Middle frontal gyrus (tissue), 1 donor: ENCODE data around the gene GAREM1.

Source experiments
- DNase-seq: peaks from one replicate; pipeline ENCODE4 v3.0.0-alpha.2; 2015; ENCODE audit warnings: low spot score; ENCODE audit errors: extremely low spot score

Gene GAREM1

DNA sequence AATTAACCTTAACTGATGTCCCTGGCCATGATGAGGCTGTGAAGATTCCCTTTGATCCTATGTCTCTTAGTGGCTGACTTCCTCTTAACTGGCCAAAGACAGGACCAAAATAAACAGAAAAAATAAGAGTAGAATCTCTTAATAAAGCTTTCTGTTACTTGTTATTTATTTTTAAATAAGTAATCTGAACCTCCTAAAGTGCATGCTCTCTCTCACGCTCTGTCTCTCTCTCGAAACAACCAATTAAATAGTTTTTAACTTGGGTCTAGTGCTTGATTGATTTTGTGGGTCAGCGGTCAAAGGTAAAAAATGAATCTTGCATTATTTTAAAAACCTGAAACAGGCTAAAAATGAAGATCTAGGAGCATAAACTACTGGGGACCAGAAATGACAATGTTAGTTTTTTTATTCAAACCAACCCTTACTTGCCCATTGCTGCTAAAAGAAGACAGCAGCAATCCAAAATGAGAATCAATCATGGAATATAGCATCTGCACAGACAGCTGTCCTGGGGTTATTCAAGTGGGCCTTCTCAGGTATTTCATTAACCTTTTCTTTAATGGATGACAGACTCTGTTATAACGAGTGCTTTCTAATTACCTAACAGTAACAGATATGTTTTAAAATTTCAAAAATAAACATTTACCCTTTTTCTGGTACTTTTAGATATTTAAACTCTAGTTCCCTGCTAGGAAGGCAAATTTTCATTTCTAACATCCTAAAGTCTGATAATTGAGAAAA lies 11.2 kb downstream of the GAREM1 start:
- no peak for DNase-seq

- no peak for DNase-seq
Observed at GRCh38 chr18:32455361-32455760, 15.3 kb downstream of the GAREM1 start.

DNA sequence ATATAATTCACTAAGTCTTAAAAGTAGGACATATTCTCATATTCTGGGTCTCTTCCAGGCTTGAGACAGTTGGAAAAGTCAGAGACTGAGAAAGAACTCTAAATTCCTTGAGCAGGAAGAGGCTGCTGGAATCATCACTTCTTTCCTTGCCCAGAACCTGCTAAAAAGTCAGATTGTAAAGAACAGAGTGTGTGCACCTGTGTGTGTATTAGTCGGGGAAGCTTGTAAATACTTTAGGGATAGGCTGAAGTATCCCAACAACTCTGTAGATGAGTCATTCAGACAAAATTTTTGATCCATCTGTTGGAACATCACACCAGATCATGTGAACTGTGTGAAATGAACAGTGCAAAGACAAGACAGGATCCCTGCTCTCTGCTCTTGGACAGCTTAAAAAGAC lies 16.1 kb downstream of the GAREM1 start:
- DNase-seq: no peak

GRCh38 chr18:32450874-32451273 lies 19.8 kb downstream of the GAREM1 start:
- DNase-seq: no peak

- DNase-seq: no peak
Observed at GRCh38 chr18:32450026-32450691, 20.5 kb downstream of the GAREM1 start.

- no peak for DNase-seq
Observed at GRCh38 chr18:32446780-32447179, 23.9 kb downstream of the GAREM1 start.

DNA sequence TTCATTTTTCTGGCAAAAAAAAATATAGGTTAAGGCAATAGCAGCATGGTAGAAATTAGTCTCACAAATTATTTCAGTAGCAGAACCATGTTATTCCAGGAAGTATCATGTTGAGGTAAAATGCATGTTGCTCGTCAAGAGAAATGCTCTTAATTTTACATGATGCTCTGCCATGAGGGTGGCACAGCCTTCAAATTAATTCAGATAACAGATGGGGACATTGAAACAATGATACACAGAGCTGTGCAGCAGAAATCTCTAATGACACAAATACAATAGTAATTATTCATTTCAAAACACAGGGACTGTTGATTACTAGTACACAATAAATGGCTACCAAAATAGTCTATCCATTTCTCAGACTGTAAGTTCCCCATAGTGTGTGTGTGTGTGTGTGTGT lies 24.8 kb downstream of the GAREM1 start:
- no peak for DNase-seq

DNA sequence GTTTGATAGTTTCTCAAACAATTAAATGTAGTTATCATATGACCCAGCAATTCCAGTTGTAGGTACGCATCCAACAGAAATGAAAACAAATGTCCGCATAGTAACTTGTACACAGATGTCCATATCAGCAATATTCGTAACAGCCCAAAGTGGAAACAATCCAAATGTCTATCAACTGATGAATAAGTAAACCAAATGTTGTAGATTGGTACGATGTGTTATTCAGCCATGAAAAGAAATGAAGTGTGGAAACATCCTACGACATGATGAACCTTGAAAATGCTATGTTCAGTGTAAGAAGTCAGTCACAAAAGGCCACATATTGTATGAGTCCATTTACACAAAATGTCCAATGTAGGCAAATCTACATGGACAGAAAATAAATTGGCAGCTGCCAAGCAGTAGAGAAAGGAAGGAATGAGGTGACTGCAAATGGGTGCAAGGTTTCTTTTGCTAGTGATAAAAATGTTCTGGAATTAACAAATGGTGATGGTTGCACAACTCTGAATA lies 26.9 kb downstream of the GAREM1 start:
- no peak for DNase-seq

DNA sequence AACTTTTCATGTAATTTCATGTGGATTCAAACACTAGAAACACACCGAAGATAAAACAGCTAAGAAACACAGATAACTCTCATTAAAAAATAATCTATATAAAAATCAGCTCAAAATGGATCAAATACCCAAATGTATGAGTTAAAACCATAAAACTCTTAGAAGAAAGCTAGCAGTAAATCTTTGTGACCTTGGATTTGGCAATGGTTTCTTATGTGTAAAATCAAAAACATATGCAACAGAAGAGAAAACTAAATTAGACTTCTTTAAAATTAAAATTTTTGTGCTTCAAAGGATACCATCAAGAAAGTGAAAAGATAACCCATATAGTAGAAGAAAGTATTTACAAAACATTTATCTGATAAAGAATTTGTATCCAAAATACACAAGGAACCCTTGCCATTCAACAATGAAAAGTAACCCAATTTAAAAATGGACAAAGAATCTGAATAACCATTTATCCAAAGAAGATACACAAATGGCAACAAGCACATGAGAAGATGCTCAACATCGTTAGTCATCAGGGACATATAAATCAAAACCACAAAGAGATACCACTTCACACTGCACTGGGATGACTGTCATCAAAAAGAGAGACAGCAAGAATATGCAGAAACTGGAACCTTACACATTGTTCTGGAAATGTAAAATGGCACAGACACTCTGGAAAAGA lies 27.5 kb downstream of the GAREM1 start:
- DNase-seq: no peak

GRCh38 chr18:32442575-32442974 lies 28.1 kb downstream of the GAREM1 start:
- no peak for DNase-seq

GRCh38 chr18:32441533-32441932 lies 29.1 kb downstream of the GAREM1 start:
- no peak for DNase-seq

DNA sequence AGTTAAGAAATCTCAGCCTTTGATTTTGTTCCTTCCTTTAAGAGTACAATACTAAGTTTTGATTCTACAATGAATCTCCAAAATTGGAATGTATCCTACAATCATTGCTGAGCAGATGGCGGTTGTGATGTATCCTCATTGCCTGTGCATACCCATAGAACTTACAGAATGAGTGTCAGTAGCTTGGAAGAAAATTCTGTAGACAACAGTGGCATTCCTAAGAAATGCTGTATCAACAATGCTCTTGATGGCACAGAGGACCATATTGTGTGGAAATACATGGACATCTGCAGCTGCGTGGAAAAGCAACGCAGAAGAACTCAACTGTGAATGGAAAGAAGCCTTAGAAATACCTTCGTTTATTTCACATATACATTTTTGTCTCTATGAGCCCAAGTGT lies 30.2 kb downstream of the GAREM1 start:
- DNase-seq: no peak

DNA sequence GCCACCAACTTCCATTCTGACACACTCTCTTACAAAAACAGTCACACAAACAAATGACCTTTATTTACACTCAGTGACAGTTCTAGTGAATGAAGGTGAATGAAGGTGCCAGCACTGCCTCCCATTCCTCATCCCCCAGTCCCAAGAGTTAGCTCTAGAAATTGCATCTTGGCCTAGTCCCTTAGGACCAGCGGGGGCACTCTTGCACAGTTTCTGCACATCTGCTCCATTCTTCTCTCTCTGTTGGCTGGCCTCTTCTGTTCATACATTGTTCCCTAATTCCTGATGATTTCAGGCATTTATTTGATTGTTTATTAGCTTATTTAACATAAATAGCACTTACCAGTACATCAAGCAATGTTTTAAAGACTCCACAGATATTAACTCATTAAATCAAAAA lies 30.9 kb downstream of the GAREM1 start:
- DNase-seq: no peak

GRCh38 chr18:32439241-32439640 lies 31.4 kb downstream of the GAREM1 start:
- no peak for DNase-seq

GRCh38 chr18:32438173-32438572 lies 32.5 kb downstream of the GAREM1 start:
- no peak for DNase-seq

- DNase-seq: no peak
Observed at GRCh38 chr18:32437100-32437834, 33.4 kb downstream of the GAREM1 start.

- no peak for DNase-seq
Observed at GRCh38 chr18:32435631-32436500, 34.8 kb downstream of the GAREM1 start.

GRCh38 chr18:32431753-32432152 lies 38.9 kb downstream of the GAREM1 start:
- DNase-seq: no peak

DNA sequence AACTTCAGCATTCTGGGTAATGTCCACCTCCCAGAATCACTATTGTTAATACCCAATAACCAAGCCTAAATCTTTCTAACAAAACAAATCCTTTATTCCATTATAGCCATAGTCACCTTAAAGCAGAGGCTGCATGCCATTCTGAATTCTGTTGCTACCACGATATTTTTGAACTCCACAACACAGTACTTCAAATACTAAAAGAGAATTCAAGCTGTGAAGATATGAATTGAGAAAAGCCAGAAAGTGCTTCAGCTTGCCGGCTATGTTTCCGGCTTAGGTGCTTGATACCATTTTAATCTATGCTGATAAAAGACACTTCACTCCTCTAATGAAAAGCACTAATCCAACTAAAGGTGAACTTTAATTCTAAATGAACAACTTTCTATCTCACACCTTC lies 41.3 kb downstream of the GAREM1 start:
- no peak for DNase-seq

DNA sequence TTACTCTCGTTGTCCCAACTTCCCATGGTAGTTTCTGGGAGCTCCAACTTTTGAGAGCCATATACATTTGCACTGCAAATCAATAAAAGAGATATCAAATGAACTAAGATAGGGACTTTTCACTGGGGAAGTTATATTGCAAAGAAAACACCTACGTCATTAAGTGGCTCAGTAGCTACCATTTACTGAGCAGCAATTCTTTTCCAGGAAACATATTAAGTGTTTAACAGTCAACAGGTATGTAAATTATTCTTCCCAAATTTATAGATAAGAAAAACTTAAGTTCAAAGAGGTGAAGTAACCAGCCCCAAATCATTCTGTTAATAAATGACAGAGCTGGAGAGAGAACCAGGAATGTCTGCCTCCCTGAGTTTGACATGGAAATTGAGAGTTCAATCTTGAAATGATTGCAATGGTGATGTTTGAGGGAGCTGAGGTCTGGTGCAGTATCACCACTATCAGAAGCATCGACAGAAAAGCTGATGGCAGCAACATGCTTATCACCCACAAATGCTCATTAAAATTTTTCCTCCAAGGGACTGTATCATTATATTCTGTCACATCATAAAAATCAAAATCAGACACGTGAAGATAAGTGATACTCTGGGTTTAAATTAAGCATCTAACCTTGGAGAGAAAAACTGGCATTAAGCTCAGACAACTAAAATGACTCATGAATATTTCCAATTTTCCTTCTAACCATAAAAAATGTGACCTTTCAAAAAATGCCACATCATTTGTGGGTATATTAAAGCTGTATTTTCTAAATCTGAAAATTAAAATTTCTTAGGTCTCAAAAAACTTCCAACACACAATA lies 43.4 kb downstream of the GAREM1 start:
- DNase-seq: no peak
